Smooth muscle cell (in vitro differentiated cells): ENCODE results near the gene STXBP6. TPM values are rescaled to one million over a fixed set of nuclear protein-coding genes. Genes with fewer than 3 reads are reported as not detected.

ENCODE experiments used
- DNase-seq: peaks from one replicate; lab custom pipeline; 2025; ENCODE audit not compliant: unreplicated experiment; lab: John Stamatoyannopoulos, UW
- H2AFZ ChIP-seq: fragments of 200-600 bp; sonication (generic); 2 replicates; pipeline ENCODE4 v1.6.0; 2016; ENCODE audit warnings: antibody characterized with exemption, low read depth, mild to moderate bottlenecking
- H3F3A ChIP-seq: fragments of 200-600 bp; sonication (generic); 2 replicates; pipeline ENCODE4 v1.6.0; 2017; ENCODE audit warnings: antibody characterized with exemption, low read depth
- H3K27ac ChIP-seq: fragments of 200-600 bp; sonication (generic); 2 replicates; pipeline ENCODE4 v1.5.1; 2016; ENCODE audit warnings: low read depth, mild to moderate bottlenecking
- H3K27me3 ChIP-seq: fragments of 200-600 bp; sonication (generic); 2 replicates; pipeline ENCODE4 v1.6.1; 2016; ENCODE audit warnings: low read depth, mild to moderate bottlenecking
- H3K36me3 ChIP-seq: fragments of 200-600 bp; sonication (generic); 2 replicates; pipeline ENCODE4 v1.5.1; 2016; ENCODE audit warnings: low read depth
- H3K4me1 ChIP-seq: fragments of 200-600 bp; sonication (generic); 2 replicates; pipeline ENCODE4 v1.5.1; 2016; ENCODE audit warnings: low read depth
- H3K4me2 ChIP-seq: fragments of 200-600 bp; sonication (generic); 2 replicates; pipeline ENCODE4 v1.6.0; 2016; ENCODE audit warnings: mild to moderate bottlenecking
- H3K4me3 ChIP-seq: fragments of 200-600 bp; sonication (generic); 2 replicates; pipeline ENCODE4 v1.5.1; 2016; ENCODE audit warnings: mild to moderate bottlenecking
- H3K79me2 ChIP-seq: fragments of 200-600 bp; sonication (generic); 2 replicates; pipeline ENCODE4 v1.6.0; 2016; ENCODE audit warnings: low read depth, mild to moderate bottlenecking
- H3K9ac ChIP-seq: fragments of 200-600 bp; sonication (generic); 2 replicates; pipeline ENCODE4 v1.6.0; 2016; ENCODE audit warnings: low read depth
- H3K9me3 ChIP-seq: fragments of 200-600 bp; sonication (generic); replicated peaks from 2 replicates; pipeline ENCODE4 v1.5.1; 2016; ENCODE audit warnings: low read depth
- H4K20me1 ChIP-seq: fragments of 200-600 bp; sonication (generic); 2 replicates; pipeline ENCODE4 v1.6.0; 2016; ENCODE audit warnings: low read depth
- CTCF ChIP-seq: fragments of 200-600 bp; sonication (generic); IDR thresholded peaks from 2 replicates; pipeline ENCODE4 v1.5.1; 2017; ENCODE audit warnings: borderline replicate concordance, mild to moderate bottlenecking, antibody characterized with exemption; ENCODE audit not compliant: insufficient read depth, poor library complexity, severe bottlenecking
- WGBS: methylation state at CpG from one replicate; pipeline ENCODE4 v1.1.7; 2016; ENCODE audit warnings: low lambda C conversion rate; 5-methylcytosine and 5-hydroxymethylcytosine counted together
- polyA plus RNA-seq: library from polyadenylated mRNA; unstranded; fragments of >200 nt; fragmentation: Nextera tagmentation; extraction: Ambion mirVana; gene quantifications from 2 replicates; pipeline ENCODE4 v1.2.1, GENCODE V29; 2016
- total RNA-seq: library from RNA; depleted of rRNA; stranded (reverse); fragments of >200 nt; gene quantifications from 2 replicates; pipeline ENCODE4 v1.2.3, GENCODE V29; 2014

STXBP6 gene
- total and polyA plus RNA-seq, 2 experiments from 2014 or later: 144 to 170 TPM

DNA sequence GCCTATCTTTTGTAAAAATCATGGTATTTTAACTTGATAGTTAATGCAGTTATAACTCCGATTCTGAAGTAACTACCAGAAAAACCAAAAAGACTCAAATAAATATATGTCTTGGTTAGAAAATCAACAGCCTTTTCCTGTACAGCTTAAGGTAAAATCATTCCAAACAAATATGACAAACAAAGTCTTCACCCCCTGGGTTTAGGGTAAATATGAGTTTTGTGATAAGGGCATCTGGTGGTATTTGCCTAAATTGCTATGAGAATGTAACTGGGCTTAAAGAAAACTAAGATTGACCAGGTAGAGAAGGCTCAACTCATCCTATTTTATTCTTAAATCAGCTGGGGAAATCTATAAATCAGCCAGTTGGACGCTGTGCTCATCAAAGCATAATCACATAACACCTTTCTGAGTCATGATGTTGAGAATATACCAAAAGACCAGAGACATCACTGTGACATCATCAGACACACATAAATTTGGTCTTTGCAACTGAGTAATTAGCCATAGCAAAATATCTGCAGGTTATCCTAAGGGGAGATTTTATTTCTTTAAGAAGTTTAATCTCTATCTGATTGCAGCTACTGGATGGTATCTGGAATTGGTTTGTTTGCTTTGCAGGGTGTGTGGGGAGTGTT is 133.9 kb downstream of the STXBP6 start:
- Histone ChIP-seq H3K27me3 (no peaks in the 10 kb centered on the region), H4K20me1 (peaks cover 61% of the 10 kb centered on the region), H3F3A (peaks cover 18% of the 10 kb centered on the region), H3K4me2 (peak overlapping the region; percentile 10), H3K4me3 (no peak overlapping the region), H3K79me2 (peaks cover 85% of the 10 kb centered on the region), H3K9ac (no peak overlapping the region), H2AFZ (no peak overlapping the region), H3K4me1 (peaks cover 11% of the 10 kb centered on the region), H3K9me3 (no peaks in the 10 kb centered on the region), H3K27ac (peak overlapping the region; percentile 36), H3K36me3 (no peaks in the 10 kb centered on the region)
- WGBS: 70% methylated on average over 2 of the region's 2 CpGs
- no peak for DNase-seq
- TF ChIP-seq CTCF: no peak

DNA sequence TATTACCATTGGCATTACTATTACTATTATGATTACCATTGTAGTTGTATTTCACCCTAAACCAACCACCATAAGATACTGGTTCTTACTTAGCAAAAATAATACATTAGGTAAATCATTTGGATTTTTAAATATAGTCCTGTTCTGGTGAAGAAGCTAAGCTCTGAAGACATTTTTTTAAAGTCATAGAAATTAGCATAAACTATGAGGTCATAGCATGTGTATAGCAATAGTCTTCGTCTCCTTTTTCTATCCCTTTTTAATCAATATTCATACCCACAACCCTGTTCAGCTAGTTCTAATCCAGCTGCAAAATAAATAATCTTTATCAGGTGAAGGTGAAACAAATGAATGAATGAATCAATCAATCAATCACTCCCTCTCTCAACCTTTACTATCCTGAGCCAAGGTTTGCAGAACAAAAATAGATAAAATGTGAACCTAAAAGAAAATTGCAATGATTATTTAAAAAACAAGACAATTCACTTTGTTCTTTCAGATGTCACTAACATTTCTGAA is 134.5 kb downstream of the STXBP6 start:
- H3K4me3 ChIP-seq: no peak overlapping the region
- H3K27ac ChIP-seq: peak overlapping the region; percentile 39
- no peaks in the 10 kb centered on the region for H3K9me3 ChIP-seq
- TF ChIP-seq CTCF: no peak
- WGBS: 100% methylated on average over 1 of the region's 1 CpG
- H2AFZ ChIP-seq: no peak overlapping the region
- H3K79me2 ChIP-seq: peaks cover 85% of the 10 kb centered on the region
- H4K20me1 ChIP-seq: peaks cover 62% of the 10 kb centered on the region
- DNase-seq: no peak
- no peaks in the 10 kb centered on the region for H3K36me3 ChIP-seq
- peak overlapping the region; percentile 10 for H3K4me2 ChIP-seq
- H3F3A ChIP-seq: peaks cover 18% of the 10 kb centered on the region
- H3K27me3 ChIP-seq: no peaks in the 10 kb centered on the region
- no peak overlapping the region for H3K9ac ChIP-seq
- peaks cover 11% of the 10 kb centered on the region for H3K4me1 ChIP-seq

- Histone ChIP-seq H3K4me2 (peak overlapping the region; percentile 60), H3F3A (peaks cover 18% of the 10 kb centered on the region), H3K27ac (peak overlapping the region; percentile 46), H4K20me1 (peaks cover 78% of the 10 kb centered on the region), H3K27me3 (no peaks in the 10 kb centered on the region), H3K4me3 (no peak overlapping the region), H3K4me1 (peaks cover 13% of the 10 kb centered on the region), H3K36me3 (no peaks in the 10 kb centered on the region), H3K9me3 (no peaks in the 10 kb centered on the region), H3K79me2 (peaks cover 68% of the 10 kb centered on the region), H2AFZ (no peak overlapping the region), H3K9ac (no peak overlapping the region)
- no peak for TF ChIP-seq CTCF
- WGBS: 10% methylated on average over 1 of the region's 1 CpG
- no peak for DNase-seq
Observed at GRCh38 chr14:24913746-24914145, 136.2 kb downstream of the STXBP6 start.

DNA sequence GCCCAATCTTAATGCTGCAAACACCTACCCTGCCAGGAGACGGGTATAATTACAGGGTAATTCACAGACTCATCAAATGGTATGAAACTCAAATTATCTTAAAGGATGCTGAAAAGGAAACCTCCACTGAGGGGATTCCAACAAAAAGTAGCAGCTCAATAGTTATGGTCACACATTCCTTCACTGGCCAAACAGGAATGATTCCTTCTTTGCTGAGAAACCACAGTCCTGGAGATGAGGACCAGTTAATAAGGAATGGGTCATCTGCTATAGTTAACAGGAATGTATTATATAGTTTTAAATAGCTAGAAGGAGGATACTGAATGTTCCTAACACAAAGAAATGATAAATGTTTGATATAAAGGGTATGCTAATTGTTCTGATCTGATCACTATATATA is 136.9 kb downstream of the STXBP6 start:
- Histone ChIP-seq H3K27ac (peak overlapping the region; percentile 46), H3K4me2 (peak overlapping the region; percentile 60), H3K27me3 (no peaks in the 10 kb centered on the region), H3K9ac (no peak overlapping the region), H3K9me3 (no peaks in the 10 kb centered on the region), H2AFZ (no peak overlapping the region), H4K20me1 (peaks cover 85% of the 10 kb centered on the region), H3F3A (peaks cover 18% of the 10 kb centered on the region), H3K4me3 (no peak overlapping the region), H3K79me2 (peaks cover 63% of the 10 kb centered on the region), H3K4me1 (peaks cover 13% of the 10 kb centered on the region), H3K36me3 (no peaks in the 10 kb centered on the region)
- no peak for TF ChIP-seq CTCF
- DNase-seq: no peak
- 38% methylated on average over 1 of the region's 1 CpG for WGBS
